GM18870 (cell line): Measurements from ENCODE around the gene ANKRD9.

Experiments
- ATAC-seq: cut with Tn5 transposase; IDR thresholded peaks from one replicate; pipeline ENCODE4 v1.9.1; 2021; ENCODE audit warnings: moderate library complexity; ENCODE audit not compliant: unreplicated experiment

ANKRD9 gene

DNA sequence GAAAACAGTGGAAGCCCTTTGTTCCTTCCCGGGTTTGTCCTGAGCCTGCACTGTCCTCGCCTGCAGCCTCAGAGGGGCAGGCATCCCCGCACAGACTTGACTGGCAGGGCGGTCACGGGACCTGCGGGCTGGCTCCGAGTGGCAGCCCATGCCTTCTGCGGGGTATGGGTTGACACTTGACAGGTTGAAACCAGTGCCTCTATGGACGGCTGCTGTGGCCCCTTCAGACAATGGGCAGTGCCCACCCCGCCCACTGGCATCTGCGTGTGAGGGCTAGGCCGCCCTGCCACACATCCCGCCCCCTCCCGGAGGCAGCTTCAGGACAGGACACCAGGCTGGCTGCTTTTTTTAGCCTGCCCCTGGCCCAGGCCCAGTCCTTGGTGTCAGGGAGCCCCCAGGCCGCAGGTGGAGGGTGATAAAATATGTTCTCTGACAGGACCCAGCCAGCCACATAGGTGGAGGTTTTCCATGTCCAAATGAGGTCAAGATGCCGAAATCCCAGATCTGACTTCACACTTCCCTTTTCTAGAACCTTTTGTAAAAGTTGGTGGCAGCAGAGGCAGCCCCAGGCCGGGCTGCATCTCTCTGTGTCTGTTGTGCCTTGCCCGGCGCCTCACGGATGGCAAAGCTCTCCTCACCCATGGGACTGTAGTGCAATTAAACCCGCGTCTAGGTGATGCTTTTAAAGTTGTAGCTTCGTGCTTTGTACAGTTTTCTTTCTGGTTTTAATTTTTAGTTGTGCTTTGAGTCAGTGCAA lies 10.0 kb downstream of the ANKRD9 start:
- ATAC-seq, result no peak

GRCh38 chr14:102498678-102499265 lies 10.8 kb downstream of the ANKRD9 start:
- no peak for ATAC-seq

DNA sequence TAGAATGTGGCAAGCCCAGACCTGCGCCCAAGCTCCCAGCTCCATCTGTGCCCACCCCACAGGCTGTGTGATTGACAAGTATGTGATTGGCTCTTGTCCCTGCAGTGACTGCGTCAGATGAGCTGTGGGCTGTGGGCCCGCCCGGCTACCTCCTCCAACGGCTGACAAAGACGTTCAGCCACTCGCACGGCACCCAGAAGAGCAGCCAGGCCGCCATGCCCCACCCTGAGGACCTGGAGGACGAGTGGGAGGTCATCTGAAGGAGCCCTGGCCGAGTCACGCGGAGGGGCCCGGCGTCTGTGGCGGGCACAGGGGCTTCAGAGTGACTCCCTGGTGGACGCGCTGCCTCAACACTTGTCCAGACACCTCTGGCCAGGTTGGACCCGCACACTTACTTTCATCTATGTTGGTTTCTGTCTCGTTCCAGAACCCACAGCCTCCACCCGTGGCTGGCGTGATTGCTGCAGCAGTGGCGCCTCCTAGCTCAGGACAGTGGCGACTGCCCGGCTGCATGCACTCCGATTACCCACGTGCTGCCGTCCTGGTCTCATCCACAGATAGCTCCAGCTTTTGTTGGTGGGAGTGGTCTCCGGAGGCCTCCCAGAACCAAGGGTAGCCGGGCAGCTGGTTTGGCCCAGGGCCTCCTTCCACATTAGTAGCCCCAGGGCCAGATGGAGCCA lies 11.4 kb downstream of the ANKRD9 start:
- no peak for ATAC-seq

DNA sequence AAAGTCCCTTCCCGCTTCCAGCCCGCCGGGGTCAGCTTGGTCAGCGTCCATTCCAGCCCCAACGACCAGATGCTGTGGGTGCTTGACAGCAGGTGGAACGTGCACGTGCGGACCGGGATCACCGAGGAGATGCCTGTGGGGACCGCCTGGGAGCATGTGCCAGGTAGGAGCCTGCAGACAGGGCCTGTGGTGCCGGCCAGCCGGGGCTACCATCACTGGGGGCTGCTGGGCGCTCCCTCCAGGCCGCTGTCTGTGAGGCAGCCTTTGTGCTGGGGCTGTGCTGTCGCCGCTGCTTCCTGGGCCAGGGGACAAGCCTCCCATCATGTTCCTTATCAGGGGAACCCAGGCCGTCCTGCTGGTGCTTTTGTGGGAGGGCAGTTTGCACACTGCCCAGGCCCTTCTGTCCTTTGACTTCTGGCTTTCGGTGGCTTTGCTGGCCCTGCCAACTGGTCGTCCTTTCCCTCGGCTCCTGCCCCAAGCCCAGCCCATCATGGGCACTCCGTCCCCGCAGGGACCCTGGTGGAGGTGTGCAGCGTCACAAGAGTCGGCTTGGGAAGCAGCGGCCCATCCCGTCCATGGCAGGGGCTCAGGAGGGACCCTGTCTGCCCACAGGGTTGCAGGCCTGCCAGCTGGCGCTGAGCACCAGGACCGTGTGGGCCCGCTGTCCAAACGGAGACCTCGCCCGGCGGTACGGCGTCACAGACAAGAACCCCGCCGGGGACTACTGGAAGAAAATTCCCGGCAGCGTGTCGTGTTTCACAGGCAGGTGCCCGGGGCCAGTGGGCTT lies 12.4 kb downstream of the ANKRD9 start:
- ATAC-seq, result no peak

GRCh38 chr14:102496331-102496691 lies 13.3 kb downstream of the ANKRD9 start:
- ATAC-seq, result no peak

- no peak for ATAC-seq
These were observed 13.9 kb downstream of the ANKRD9 start for GRCh38 chr14:102495491-102496330.

GRCh38 chr14:102493585-102493984 lies 16.0 kb downstream of the ANKRD9 start:
- no peak for ATAC-seq

- ATAC-seq, result no peak
These were observed 16.5 kb downstream of the ANKRD9 start for GRCh38 chr14:102493096-102493495.

DNA sequence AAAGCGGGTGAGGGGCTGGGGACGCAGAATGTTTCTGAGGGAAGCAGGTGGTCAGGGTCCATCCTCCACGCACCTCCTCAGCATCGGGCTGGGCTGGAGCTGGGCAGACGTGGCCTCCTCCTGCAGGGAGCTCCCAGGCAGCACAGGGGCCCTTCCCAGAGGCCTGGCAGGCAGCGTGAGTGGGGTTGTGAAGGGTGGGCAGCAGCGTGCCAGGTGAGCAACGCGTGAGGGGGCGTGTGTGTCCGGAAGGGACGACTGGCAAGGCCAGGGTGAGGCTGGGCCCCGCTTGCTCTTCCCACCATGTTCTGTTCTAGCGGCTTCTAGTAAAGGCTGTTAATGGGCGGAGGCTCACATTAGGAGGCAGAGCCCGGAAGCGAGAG lies 17.1 kb downstream of the ANKRD9 start:
- ATAC-seq, result no peak

- ATAC-seq, result no peak
These were observed 17.6 kb downstream of the ANKRD9 start for GRCh38 chr14:102491786-102492530.

- ATAC-seq, result no peak
These were observed 18.2 kb downstream of the ANKRD9 start for GRCh38 chr14:102491366-102491765.

DNA sequence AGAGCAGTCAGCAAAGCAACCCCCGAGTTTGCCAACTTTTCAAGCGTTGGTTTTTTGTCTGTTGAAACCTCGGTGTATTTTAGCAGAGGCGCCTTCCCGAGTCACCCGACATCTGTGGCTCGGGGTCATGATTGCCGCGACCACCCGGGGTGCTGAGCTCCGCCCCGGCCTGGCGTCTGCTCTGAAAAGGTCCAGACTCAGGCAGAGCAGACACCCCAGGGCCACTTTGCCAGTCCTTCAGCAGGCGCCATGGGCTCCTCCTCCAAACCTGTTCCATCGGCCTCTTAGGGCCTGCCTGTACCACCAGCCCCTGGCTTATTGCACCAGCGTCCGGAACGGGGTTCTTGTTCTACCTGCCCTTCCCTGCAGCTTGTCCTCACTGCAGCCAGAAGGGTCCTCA lies 19.1 kb downstream of the ANKRD9 start:
- ATAC-seq, result no peak

DNA sequence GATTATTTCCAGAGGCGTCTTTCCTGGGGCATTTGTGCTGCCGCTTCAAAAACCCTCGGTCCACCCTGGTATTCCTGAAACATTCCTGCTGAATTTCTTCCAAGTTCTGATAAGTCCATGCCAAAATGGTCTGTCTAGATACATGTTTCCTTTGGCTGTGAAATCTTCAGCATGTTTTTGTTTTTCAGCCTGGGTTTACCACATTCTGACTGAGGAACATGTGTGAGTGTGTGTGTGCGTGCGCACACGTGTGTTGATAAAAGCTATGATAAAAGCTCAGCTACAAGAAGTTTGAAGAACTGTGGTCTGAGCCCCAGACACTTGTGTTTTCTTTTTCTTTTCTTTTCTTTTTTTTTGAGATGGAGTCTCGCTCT lies 22.4 kb downstream of the ANKRD9 start:
- no peak for ATAC-seq

- ATAC-seq, result no peak
These were observed 22.9 kb downstream of the ANKRD9 start for GRCh38 chr14:102486513-102487203.

GRCh38 chr14:102485693-102486512 lies 23.7 kb downstream of the ANKRD9 start:
- ATAC-seq, result no peak

DNA sequence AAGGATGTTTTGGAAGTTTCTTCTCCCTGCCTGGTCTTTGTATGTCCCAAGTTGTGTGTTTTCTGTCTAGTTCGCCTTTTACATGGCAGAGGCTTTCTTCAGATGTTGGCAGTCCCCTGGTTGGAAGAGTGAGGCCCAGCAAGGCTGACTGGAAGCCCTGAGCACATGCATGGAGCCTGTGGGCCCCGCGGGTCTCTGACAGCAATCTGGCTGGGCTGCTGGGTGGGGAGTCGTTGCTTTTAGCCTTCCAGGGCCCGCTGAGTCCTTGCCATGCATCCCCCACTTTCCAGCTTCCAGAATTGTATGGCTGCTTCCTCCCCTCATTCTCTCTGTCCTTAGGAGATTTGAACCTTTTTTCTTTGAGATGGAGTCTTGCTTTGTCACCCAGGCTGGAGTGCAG lies 25.3 kb downstream of the ANKRD9 start:
- no peak for ATAC-seq

- ATAC-seq, result no peak
These were observed 27.8 kb downstream of the ANKRD9 start for GRCh38 chr14:102481791-102482238.

- no peak for ATAC-seq
These were observed 28.2 kb downstream of the ANKRD9 start for GRCh38 chr14:102481371-102481770.
